Measurements from ENCODE around the gene PID1. TPM values are rescaled to one million over a fixed set of nuclear protein-coding genes. Genes with fewer than 3 reads are reported as not detected.

PID1 gene
- total RNA-seq, 1 experiment from 2014 or later = 2.6 TPM

GRCh38 chr2:228999326-228999725, 271.8 kb downstream of the PID1 start (continued):
- TF ChIP-seq MLX (CRISPR knock-in tag; IDR thresholded peaks at IDR 0.05) (no peak), GABPB1 (CRISPR knock-in tag; IDR thresholded peaks at IDR 0.05) (no peak), MYBL2 (CRISPR knock-in tag; IDR thresholded peaks at IDR 0.05) (no peak), ZNF317 (CRISPR knock-in tag; IDR thresholded peaks at IDR 0.05; ENCODE audit: borderline replicate concordance, low read depth) (no peak), ZSCAN18 (CRISPR knock-in tag; IDR thresholded peaks at IDR 0.05) (no peak), ZNF263 (CRISPR knock-in tag; IDR thresholded peaks at IDR 0.05; ENCODE audit: low read depth) (no peak), USF2 (CRISPR knock-in tag; IDR thresholded peaks at IDR 0.05) (no peak), HMGXB4 (CRISPR knock-in tag; IDR thresholded peaks at IDR 0.05) (no peak), MAX (CRISPR knock-in tag; IDR thresholded peaks at IDR 0.05) (no peak), ZNF512 (CRISPR knock-in tag; IDR thresholded peaks at IDR 0.05; ENCODE audit: borderline replicate concordance) (no peak), ZNF425 (CRISPR knock-in tag; conservative IDR thresholded peaks at IDR 0.05) (no peak)

GRCh38 chr2:228988786-228989185, 282.3 kb downstream of the PID1 start:
- CTCF ChIA-PET = no interaction called here
- Mint-ChIP-seq H3K36me3 (peaks cover 12% of the 10 kb centered on the region), H3K4me3 (no peak overlapping the region), H3K27me3 (ENCODE audit: low read depth) (no peaks in the 10 kb centered on the region), H3K27ac (no peak overlapping the region), H3K4me1 (no peaks in the 10 kb centered on the region), H3K9me3 (peaks cover 58% of the 10 kb centered on the region)
- ATAC-seq (no peak), DNase-seq (ENCODE audit: low spot score) (no peak)
- POLR2A ChIA-PET = no interaction called here
- TF ChIP-seq ARID4B (CRISPR knock-in tag; IDR thresholded peaks at IDR 0.05; ENCODE audit: borderline replicate concordance) (no peak), TP53 (CRISPR knock-in tag; IDR thresholded peaks at IDR 0.05) (no peak), SMAD3 (CRISPR knock-in tag; IDR thresholded peaks at IDR 0.05; ENCODE audit: borderline replicate concordance) (no peak), ATF6 (CRISPR knock-in tag; IDR thresholded peaks at IDR 0.05) (no peak), ZNF232 (CRISPR knock-in tag; IDR thresholded peaks at IDR 0.05) (no peak), CDX4 (CRISPR knock-in tag; IDR thresholded peaks at IDR 0.05; ENCODE audit: borderline replicate concordance) (no peak), TEAD1 (CRISPR knock-in tag; IDR thresholded peaks at IDR 0.05) (no peak), E2F5 (CRISPR knock-in tag; IDR thresholded peaks at IDR 0.05) (no peak)
